HG02623 (cell line): ENCODE measurements around the gene NPC1.
A peak's percentile ranks its signal among the peaks of the same experiment; 100 is the strongest.
"Not testable (repeated sequence)": the region's sequence is repeated elsewhere in the genome, so short reads cannot be mapped to it uniquely, and the experiment has no call there.

Experiments used
- ATAC-seq: cut with Tn5 transposase; IDR thresholded peaks from one replicate; pipeline ENCODE4 v1.9.1; 2021; ENCODE audit warnings: moderate library complexity; ENCODE audit not compliant: unreplicated experiment

The NPC1 gene

DNA sequence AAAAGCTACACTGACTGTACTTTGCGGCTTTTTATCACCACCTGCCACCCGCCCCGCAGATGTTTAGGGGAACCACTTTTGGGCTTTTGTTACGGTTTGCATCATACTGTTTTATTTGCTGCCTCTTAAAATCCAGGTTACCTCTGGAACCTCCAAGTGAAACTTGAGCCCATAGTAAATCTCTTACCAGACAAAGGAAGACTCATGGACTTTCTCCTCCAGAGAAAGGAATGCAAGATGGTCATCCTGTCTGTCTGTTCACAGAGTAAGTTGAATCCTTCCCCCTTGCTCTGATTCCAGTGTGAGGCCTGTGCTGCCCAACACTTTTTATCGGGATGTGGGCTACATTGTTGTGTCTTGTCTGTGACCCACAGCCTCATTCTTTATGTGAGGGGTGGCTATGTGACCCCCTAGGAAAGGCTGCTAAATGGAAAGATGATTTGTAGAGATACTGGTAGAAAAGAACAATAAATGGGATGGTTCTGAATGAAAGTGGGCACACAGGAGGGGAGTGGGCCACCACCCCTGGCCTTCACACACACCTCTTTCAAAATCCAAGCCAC is 59.7 kb downstream of the NPC1 start:
- ATAC-seq, result no peak

DNA sequence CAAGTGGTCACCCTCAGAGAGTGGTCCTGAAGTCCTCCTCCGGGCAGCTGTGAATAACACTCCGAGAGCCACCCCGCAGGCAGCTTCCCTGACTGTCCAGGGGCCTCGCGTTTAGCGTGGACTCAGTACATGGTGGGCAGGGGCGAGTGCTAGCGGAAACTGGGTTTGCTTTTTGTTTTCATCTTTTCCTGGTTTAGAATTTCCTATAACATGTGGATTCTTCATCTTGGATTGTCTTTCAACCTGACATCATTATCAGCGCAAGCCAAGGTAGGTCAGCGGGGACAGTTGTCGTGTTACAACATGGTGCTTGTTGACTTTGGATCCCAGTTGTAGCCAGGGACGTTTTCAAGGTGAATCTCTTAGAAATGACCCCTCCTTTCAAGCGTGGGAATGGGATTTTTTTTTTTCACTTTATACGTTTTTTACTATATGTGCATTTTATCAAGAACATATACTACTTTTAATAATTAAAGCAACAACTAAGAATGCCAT is 62.0 kb downstream of the NPC1 start:
- ATAC-seq, result no peak

- no peak for ATAC-seq
Observed at GRCh38 chr18:23523429-23524212, 62.7 kb downstream of the NPC1 start.

- no peak for ATAC-seq
Observed at GRCh38 chr18:23521907-23522306, 64.4 kb downstream of the NPC1 start.

DNA sequence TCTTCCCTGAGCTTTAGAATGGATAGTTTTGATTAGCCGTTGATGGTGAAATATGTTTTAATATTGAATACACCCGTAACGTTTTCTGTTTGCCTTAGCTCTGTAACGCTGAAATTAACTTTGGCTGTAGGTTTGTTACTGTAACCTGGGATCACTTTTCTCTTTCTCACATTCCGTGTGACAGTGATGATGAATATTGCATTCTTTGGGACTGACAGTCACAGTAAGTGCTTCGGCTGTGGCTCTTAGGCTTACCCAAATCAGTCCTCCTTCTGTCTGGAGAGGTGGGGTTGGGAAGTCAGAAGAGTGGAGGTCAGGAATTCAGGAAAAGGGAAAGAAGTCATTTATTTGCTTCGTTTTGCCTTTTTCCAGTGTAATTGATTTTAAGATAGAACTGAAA is 65.0 kb downstream of the NPC1 start:
- no peak for ATAC-seq

GRCh38 chr18:23519734-23520133 is 66.6 kb downstream of the NPC1 start:
- no peak for ATAC-seq

DNA sequence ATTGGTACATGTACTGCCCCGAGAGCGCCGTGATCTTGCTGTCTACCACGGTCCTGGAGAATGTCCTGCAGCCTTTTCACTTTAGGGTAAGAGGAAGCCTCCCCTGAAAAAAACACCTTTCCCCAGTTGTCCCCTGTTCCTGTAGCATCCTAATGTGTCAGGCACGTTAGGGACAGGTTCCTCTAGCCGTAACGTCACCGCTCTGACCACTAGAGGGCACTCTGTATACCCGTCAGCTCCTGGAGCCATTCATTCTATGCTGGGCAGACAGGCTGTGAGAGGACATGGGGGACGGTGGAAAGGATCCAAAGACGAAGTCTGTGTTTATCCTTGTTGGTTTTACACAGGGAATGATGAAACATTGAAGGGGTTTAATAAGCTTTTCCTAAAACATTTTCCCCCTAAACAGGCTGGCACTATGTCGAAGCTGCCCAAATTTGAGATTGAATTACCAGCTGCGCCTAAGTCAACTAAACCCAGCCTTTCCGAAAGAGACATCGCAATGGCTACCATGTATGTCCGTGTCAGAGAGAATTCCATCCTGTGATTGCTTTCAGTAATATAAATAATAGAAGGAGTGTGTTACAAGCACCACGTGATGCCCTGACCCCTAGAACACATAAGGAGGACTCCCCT is 70.3 kb downstream of the NPC1 start:
- peak; percentile 84 for ATAC-seq

DNA sequence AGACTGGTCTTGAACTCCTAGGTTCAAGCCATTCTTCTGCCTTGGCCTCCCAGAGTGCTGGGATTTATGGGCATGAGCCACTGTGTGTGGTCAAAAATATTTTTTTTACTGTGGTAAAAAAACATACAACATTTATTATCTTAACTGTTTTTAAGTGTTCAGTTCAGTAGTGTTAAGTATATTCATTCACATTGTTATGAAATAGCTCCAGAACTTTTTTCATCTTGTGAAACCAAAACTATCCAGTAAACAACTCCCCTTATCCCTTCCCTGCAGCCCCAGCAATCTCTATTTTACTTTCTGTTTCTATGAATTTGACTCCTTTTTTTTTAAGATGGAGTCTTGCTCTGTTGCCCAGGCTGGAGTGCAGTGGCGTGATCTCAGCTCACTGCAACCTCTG is 73.7 kb downstream of the NPC1 start:
- ATAC-seq, result no peak

GRCh38 chr18:23512216-23512615 is 74.1 kb downstream of the NPC1 start:
- ATAC-seq, result not testable (repeated sequence)

DNA sequence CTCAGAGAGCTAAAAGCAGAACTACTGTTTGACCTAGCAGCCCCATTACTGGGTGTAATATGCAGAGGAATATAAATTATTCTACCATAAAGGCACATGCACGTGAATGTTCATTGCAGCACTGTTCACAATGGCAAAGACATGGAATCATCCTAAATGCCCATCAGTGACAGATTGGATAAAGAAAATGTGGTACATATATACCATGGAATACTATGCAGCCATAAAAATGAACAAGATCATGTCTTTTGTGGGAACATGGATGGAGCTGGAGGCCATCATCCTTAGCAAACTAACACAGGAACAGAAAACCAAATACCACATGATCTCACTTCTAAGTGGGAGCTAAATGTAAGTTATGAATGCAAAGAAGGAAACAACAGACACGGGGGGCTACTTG is 75.4 kb downstream of the NPC1 start:
- not testable (repeated sequence) for ATAC-seq

DNA sequence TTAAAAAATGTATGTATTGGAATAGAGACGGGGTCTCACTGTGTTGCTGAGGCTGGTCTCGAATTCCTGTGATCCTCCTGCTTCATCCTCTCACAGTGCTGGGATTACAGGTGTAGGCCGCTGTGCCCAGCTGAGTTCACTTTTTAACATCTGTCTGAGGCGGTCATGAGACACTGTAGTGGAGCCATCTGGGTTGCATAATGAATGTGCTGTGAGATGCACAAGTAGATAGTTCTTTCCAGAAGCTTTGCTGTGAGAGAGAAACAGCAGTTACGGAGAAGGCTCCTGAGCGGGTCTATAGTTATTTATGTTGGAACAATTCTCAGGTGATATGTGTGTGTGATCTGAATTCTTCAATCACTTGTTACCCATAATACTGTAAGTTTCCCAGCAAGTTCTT is 79.9 kb downstream of the NPC1 start:
- ATAC-seq, result no peak

DNA sequence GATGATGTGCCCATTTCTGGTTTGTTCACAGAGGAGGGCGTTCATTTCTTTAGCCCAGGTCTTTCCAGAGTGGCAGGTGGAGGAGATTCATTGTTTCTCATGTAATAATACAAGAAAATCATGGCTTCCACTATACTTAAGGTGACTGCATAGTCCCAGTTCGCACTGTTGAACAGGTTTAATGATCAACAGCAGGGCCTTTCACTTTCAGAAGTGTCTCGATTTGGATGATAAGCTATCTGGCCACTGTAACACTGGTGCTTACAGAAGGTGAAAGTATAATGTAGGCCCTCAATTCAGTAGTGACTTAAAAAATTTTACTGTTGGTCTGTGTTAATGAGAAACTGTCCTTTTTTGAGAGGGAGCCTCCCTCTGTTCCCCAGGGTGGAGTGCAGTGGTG is 81.6 kb downstream of the NPC1 start:
- peak; percentile 42 for ATAC-seq

- ATAC-seq, result no peak
Observed at GRCh38 chr18:23503963-23504344, 82.4 kb downstream of the NPC1 start.

GRCh38 chr18:23503038-23503962 is 83.0 kb downstream of the NPC1 start, which contains the start of gene RMC1:
Gene RMC1, plus strand, starts transcription at chr18:23503511. Its CDS starts 108 bp downstream, at chr18:23503619.
- ATAC-seq, result peak; percentile 76

DNA sequence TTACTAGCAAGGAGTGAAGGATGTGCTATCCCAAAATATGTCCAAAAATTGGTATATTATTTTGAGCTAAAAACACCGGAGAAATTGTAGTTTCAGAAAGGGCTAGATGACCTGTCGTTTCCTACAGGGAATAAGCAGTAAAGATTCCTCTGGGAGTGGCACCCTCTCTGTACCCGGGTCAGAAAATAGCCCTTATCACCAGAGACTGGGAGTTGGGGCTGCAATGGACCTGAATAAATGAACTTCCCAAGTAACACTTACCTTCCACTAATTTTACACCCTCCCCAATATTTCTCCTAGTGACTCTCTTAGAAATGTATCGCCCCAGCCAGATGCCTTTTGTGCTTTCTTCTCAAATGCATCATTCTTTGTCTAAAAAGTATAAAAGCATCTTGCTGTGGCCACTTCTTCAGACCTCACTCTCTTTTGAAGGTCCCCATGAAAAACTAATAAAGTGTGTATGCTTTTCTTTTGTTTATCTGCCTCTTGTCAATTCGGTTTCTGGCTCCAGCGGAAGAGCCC is 83.7 kb downstream of the NPC1 start:
- ATAC-seq, result no peak

DNA sequence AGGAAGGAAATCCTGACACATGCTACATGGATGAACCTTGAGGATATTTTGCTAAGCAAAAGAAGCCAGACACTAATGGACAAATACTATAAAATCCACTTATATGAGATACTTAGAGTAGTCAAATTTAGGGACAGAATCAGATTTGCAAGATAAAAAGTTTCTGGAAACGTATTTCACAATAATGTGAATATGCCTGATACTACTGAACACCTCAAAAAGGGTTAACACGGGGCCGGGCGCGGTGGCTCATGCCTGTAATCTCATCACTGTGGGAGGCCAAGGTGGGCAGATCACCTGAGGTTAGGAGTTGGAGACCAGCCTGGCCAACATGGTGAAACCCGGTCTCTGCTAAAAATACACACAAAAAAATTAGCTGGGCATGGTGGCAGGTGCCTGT is 84.7 kb downstream of the NPC1 start:
- ATAC-seq, result no peak

GRCh38 chr18:23499291-23499781 is 87.0 kb downstream of the NPC1 start:
- no peak for ATAC-seq

GRCh38 chr18:23498877-23499276 is 87.4 kb downstream of the NPC1 start:
- peak; percentile 21 for ATAC-seq

DNA sequence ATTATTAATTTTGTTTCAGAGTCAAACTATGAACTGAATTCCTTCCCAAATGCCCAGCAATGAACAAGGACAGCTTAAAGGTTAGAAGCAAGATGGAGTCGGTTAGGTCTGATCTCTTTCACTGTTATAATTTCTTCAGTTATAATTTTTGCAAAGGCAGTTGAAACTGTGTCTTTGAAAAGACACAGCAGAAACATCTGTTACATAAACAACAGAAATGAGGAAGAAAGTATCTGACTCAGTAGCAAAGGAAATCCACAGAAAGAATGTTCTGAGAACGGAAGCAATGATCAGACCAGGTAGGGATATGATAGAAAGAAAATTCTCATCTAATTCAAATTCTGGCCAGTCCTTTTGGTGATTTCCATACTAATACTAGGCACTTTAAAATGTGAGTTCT is 88.2 kb downstream of the NPC1 start:
- no peak for ATAC-seq

- no peak for ATAC-seq
Observed at GRCh38 chr18:23495723-23496440, 90.4 kb downstream of the NPC1 start.
